ENCODE measurements around the gene CKMT2.

- TF ChIP-seq, protein P1, sequence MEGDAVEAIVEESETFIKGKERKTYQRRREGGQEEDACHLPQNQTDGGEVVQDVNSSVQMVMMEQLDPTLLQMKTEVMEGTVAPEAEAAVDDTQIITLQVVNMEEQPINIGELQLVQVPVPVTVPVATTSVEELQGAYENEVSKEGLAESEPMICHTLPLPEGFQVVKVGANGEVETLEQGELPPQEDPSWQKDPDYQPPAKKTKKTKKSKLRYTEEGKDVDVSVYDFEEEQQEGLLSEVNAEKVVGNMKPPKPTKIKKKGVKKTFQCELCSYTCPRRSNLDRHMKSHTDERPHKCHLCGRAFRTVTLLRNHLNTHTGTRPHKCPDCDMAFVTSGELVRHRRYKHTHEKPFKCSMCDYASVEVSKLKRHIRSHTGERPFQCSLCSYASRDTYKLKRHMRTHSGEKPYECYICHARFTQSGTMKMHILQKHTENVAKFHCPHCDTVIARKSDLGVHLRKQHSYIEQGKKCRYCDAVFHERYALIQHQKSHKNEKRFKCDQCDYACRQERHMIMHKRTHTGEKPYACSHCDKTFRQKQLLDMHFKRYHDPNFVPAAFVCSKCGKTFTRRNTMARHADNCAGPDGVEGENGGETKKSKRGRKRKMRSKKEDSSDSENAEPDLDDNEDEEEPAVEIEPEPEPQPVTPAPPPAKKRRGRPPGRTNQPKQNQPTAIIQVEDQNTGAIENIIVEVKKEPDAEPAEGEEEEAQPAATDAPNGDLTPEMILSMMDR (IDR thresholded peaks at IDR 0.05; ENCODE audit: insufficient read depth, low read length) = no peak
- TF ChIP-seq POLR2AphosphoS5 (IDR thresholded peaks at IDR 0.05; ENCODE audit: low read depth) (no peak), REST (IDR thresholded peaks at IDR 0.05; ENCODE audit: insufficient replicate concordance, low read depth) (no peak), GABPA (IDR thresholded peaks at IDR 0.05; ENCODE audit: low read depth) (no peak), SPI1 (IDR thresholded peaks at IDR 0.05; ENCODE audit: borderline replicate concordance, low read depth) (no peak)
Observed at GRCh38 chr5:81216152-81216551, 17.0 kb upstream of the CKMT2 start.

Measured in HL-60 (cell line).